ENCODE measurements around the gene HNRNPH3.

The HNRNPH3 gene

GRCh38 chr10:68345621-68346020 lies 13.8 kb downstream of the HNRNPH3 start:
- TF ChIP-seq, protein P1, sequence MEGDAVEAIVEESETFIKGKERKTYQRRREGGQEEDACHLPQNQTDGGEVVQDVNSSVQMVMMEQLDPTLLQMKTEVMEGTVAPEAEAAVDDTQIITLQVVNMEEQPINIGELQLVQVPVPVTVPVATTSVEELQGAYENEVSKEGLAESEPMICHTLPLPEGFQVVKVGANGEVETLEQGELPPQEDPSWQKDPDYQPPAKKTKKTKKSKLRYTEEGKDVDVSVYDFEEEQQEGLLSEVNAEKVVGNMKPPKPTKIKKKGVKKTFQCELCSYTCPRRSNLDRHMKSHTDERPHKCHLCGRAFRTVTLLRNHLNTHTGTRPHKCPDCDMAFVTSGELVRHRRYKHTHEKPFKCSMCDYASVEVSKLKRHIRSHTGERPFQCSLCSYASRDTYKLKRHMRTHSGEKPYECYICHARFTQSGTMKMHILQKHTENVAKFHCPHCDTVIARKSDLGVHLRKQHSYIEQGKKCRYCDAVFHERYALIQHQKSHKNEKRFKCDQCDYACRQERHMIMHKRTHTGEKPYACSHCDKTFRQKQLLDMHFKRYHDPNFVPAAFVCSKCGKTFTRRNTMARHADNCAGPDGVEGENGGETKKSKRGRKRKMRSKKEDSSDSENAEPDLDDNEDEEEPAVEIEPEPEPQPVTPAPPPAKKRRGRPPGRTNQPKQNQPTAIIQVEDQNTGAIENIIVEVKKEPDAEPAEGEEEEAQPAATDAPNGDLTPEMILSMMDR (IDR thresholded peaks at IDR 0.05; ENCODE audit: borderline replicate concordance, insufficient read depth, low read depth, low read length) = no peak
- no peak overlapping the region for H3K4me3 ChIP-seq (ENCODE audit: low read depth, low read length)

- H3K4me3 ChIP-seq (ENCODE audit: low read depth, low read length) = no peak overlapping the region
- TF ChIP-seq, protein P1 (IDR thresholded peaks at IDR 0.05; ENCODE audit: borderline replicate concordance, insufficient read depth, low read depth, low read length) = no peak
Observed at GRCh38 chr10:68346774-68347173, 14.9 kb downstream of the HNRNPH3 start.

- H3K4me3 ChIP-seq (ENCODE audit: low read depth, low read length) = no peak overlapping the region
- TF ChIP-seq, protein P1 (IDR thresholded peaks at IDR 0.05; ENCODE audit: borderline replicate concordance, insufficient read depth, low read depth, low read length) = peak; percentile 76
Observed at GRCh38 chr10:68348265-68348741, 16.4 kb downstream of the HNRNPH3 start.

- TF ChIP-seq, protein P1 (IDR thresholded peaks at IDR 0.05; ENCODE audit: borderline replicate concordance, insufficient read depth, low read depth, low read length) = no peak
- no peak overlapping the region for H3K4me3 ChIP-seq (ENCODE audit: low read depth, low read length)
Observed at GRCh38 chr10:68353537-68353936, 21.7 kb downstream of the HNRNPH3 start.

- no peak overlapping the region for H3K4me3 ChIP-seq (ENCODE audit: low read depth, low read length)
- TF ChIP-seq, protein P1 (IDR thresholded peaks at IDR 0.05; ENCODE audit: borderline replicate concordance, insufficient read depth, low read depth, low read length) = no peak
Observed at GRCh38 chr10:68359189-68359588, 27.3 kb downstream of the HNRNPH3 start.

DNA sequence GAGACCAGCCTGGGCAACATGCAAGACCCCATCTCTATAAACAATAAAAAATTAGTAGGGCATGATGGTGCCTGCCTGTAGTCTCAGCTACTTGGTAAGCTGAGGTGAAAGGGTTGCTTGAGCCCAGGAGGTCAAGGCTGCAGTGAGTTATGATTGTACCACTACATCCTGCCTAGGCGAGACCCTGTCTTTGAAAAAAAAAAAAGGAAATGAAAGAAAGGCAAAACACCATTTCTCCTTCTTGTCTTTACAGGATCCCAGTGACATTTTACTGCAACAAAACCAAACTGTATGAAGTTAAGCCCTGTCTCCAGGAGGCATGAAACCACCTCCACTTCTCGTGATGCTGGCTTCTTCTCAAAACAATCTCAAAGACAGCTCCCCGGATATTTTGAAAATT lies 30.7 kb downstream of the HNRNPH3 start:
- no peak overlapping the region for H3K4me3 ChIP-seq (ENCODE audit: low read depth, low read length)
- TF ChIP-seq, protein P1 (IDR thresholded peaks at IDR 0.05; ENCODE audit: borderline replicate concordance, insufficient read depth, low read depth, low read length) = no peak

DNA sequence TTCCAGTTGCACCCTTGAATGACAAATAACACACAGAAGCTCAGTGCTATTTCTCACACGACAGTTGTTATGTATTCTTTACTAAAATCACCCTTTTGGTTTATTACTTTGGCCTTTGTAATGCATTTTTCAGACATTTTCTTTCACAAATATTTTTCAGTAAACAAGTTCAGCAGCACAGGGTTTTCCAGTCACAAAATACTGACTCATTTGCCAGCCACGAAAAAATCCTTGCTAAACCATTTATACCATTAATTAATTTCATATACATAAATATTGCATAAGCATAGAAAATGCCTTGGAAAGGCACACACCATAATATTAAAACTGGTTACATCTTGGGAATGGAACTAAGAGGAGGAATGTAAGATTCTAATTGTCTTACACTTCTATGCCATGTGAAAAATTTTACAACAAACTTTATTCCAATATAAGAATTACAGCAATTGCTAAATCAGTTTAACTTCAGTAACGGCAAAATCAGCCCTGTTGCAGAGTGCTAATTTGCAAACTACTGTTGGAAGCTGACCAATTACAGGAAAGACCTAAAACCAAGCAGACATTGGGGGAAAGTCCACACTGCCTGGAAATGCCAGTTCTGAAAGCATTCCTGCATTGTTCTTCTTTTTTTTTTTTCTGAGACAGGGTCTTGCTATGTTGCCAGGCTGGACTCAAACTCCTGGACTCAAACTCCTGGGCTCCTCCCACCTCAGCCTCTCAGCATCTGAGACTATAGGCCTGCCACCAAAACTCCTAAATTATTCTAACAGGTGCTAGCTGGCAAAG lies 32.4 kb downstream of the HNRNPH3 start:
- H3K4me3 ChIP-seq (ENCODE audit: low read depth, low read length) = no peak overlapping the region
- TF ChIP-seq, protein P1 (IDR thresholded peaks at IDR 0.05; ENCODE audit: borderline replicate concordance, insufficient read depth, low read depth, low read length) = no peak

All from GM12875 (cell line).